Calu3 (cell line): ENCODE measurements around the gene IRAK2. TPM values are rescaled to one million over a fixed set of nuclear protein-coding genes. Genes with fewer than 3 reads are reported as not detected.

Experiments
- BruUV-seq: library from RNA; stranded (reverse); fragments of 400-500 nt; replicated peaks from 2 replicates; lab custom pipeline; 2021; lab: Mats Ljungman, UMichigan
- CTCF ChIA-PET: fragments of 300-600 bp; sonication (Branson Sonifier 250); formaldehyde crosslinking; loops from one replicate; lab custom pipeline; 2022; ENCODE audit warnings: antibody characterized with exemption; lab: Charles Lee
- DNase-seq: peaks from one replicate; pipeline ENCODE4 v3.0.0; 2022
- H3K27ac Mint-ChIP-seq: one replicate; pipeline ENCODE4 v1.8.0; 2022; ENCODE audit warnings: mixed read lengths; ENCODE audit not compliant: unreplicated experiment
- H3K27me3 Mint-ChIP-seq: one replicate; pipeline ENCODE4 v1.8.0; 2022; ENCODE audit warnings: mixed read lengths; ENCODE audit not compliant: unreplicated experiment
- H3K36me3 Mint-ChIP-seq: one replicate; pipeline ENCODE4 v1.8.0; 2022; ENCODE audit warnings: mild to moderate bottlenecking, moderate library complexity, mixed read lengths; ENCODE audit not compliant: insufficient read depth, unreplicated experiment
- H3K4me1 Mint-ChIP-seq: one replicate; pipeline ENCODE4 v1.8.0; 2022; ENCODE audit warnings: mild to moderate bottlenecking, low read depth, mixed read lengths; ENCODE audit not compliant: unreplicated experiment
- H3K4me3 Mint-ChIP-seq: one replicate; pipeline ENCODE4 v1.8.0; 2022; ENCODE audit warnings: mild to moderate bottlenecking, low read depth, moderate library complexity, mixed read lengths; ENCODE audit not compliant: unreplicated experiment
- H3K9me3 Mint-ChIP-seq: one replicate; pipeline ENCODE4 v1.8.0; 2022; ENCODE audit warnings: low read depth, mixed read lengths; ENCODE audit not compliant: unreplicated experiment
- CTCF ChIP-seq: fragments of 200-600 bp; IDR thresholded peaks from one replicate; pipeline ENCODE4 v1.8.0; 2022; ENCODE audit warnings: antibody characterized with exemption; ENCODE audit not compliant: unreplicated experiment
- intact Hi-C: fragments of 100-400 bp; cut with micrococcal nuclease; formaldehyde crosslinking; loops from one replicate; pipeline ENCODE4 v1.10.0; 2022; ENCODE audit not compliant: unreplicated experiment
- total RNA-seq: library from RNA; stranded (reverse); gene quantifications from 2 replicates; pipeline ENCODE4 v1.2.3, GENCODE V29; 2022

Gene IRAK2
- total RNA-seq, 1 experiment from 2014 or later = 31.6 TPM

GRCh38 chr3:10219737-10220136, 55.0 kb downstream of the IRAK2 start:
- Mint-ChIP-seq H3K36me3 (peaks cover 83% of the 10 kb centered on the region), H3K27ac (peak overlapping the region; percentile 84), H3K9me3 (peaks cover 11% of the 10 kb centered on the region), H3K4me3 (no peak overlapping the region), H3K4me1 (peaks cover 49% of the 10 kb centered on the region), H3K27me3 (no peaks in the 10 kb centered on the region)
- CTCF ChIA-PET = interaction anchor here (1.2 kb wide), 1 partner anchor 28 kb away, joined by 3 read pairs; no protein-coding TSS in a partner anchor
- no peak for TF ChIP-seq CTCF
- no TSS peak for BruUV-seq
- intact Hi-C loops = loop anchor here (5.0 kb wide), 1 partner anchor 32 kb away; no protein-coding TSS in a partner anchor
- DNase-seq = no peak

GRCh38 chr3:10223676-10224639, 59.2 kb downstream of the IRAK2 start:
- DNase-seq = peak; percentile 18
- no peaks in the 10 kb centered on the region for H3K9me3 Mint-ChIP-seq
- H3K4me1 Mint-ChIP-seq = peaks cover 55% of the 10 kb centered on the region
- TF ChIP-seq CTCF = no peak
- CTCF ChIA-PET = interaction anchor here (0.6 to 1.2 kb wide), 3 partner anchors 20 to 122 kb away, joined by 3 to 6 read pairs (median 6); no protein-coding TSS in a partner anchor
- H3K27ac Mint-ChIP-seq = peak overlapping the region; percentile 84
- BruUV-seq = no TSS peak
- peaks cover 88% of the 10 kb centered on the region for H3K36me3 Mint-ChIP-seq
- no peaks in the 10 kb centered on the region for H3K27me3 Mint-ChIP-seq
- intact Hi-C loops = loop anchor here (2.0 to 5.0 kb wide), 3 partner anchors 19 to 55 kb away; no protein-coding TSS in a partner anchor
- H3K4me3 Mint-ChIP-seq = peak overlapping the region; percentile 15

- H3K4me3 Mint-ChIP-seq = peak overlapping the region; percentile 15
- TF ChIP-seq CTCF = peak; percentile 76
- peaks cover 84% of the 10 kb centered on the region for H3K36me3 Mint-ChIP-seq
- peak overlapping the region; percentile 84 for H3K27ac Mint-ChIP-seq
- no peaks in the 10 kb centered on the region for H3K9me3 Mint-ChIP-seq
- intact Hi-C loops = loop anchor here (2.0 to 5.0 kb wide), 3 partner anchors 20 to 56 kb away; no protein-coding TSS in a partner anchor
- H3K4me1 Mint-ChIP-seq = peaks cover 47% of the 10 kb centered on the region
- BruUV-seq = no TSS peak
- CTCF ChIA-PET = no interaction called here
- no peaks in the 10 kb centered on the region for H3K27me3 Mint-ChIP-seq
- peak; percentile 78 for DNase-seq
Observed at GRCh38 chr3:10224794-10225665, 60.3 kb downstream of the IRAK2 start.

GRCh38 chr3:10226293-10226692, 61.6 kb downstream of the IRAK2 start:
- Mint-ChIP-seq H3K9me3 (no peaks in the 10 kb centered on the region), H3K4me1 (peaks cover 36% of the 10 kb centered on the region), H3K27ac (no peak overlapping the region), H3K27me3 (no peaks in the 10 kb centered on the region), H3K4me3 (no peak overlapping the region), H3K36me3 (peaks cover 73% of the 10 kb centered on the region)
- TF ChIP-seq CTCF = no peak
- intact Hi-C loops = no loop called here
- CTCF ChIA-PET = no interaction called here
- no peak for DNase-seq
- BruUV-seq = no TSS peak
